ENCODE measurements around the gene TBL3.

Gene TBL3

DNA sequence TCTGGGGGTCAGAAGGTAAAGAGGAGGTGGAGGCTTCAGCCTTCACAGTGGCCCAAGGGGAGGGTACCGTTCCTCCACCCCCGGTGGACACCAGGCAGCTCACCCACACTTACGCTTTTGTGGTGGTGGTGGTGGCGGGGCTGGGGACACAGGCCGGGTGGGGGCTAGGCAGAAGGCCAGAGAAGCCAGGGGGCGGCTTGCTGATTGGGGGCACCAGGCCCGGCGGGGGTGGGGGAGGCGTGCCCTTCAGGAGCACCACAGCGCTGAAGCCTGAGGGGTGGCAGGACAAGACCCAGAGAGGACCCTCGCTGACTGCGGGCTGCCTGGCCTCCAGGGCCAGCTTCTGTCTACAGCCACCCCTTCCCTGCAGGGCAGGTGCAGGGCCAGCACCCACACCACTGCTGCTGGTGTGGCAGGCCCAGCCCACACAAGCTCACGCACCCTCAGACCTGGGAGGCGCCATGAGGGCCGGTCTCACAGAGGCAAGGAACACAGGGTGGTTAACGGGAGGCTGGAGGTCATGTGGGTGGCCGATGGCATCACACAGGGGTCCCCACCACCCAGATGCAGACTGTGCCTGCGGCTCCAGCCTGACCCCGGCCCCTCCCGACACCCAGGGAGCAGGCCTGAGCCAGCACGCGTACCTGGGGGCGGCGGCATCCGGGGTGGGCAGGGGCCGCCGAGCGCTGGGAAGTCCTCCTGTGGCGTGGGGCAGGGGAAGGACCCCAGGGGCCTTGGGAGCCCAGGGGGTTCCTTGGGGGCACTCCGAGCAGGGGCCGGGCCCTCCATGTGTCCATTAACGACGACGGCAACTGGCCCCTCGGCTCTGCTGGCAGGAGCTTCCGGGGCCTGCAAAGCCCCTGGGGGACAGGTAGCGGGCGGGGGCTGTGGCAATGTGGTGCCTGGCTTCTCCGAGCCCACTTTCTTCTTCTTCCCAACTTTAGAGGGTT, 27.3 kb downstream of the TBL3 start:
- peaks cover 12% of the 10 kb centered on the region for H3K79me2 ChIP-seq
- no peaks in the 10 kb centered on the region for H3K36me3 ChIP-seq (ENCODE audit: control insufficient read depth, insufficient read depth, low read length)
- no peaks in the 10 kb centered on the region for H3K27me3 ChIP-seq (ENCODE audit: control insufficient read depth, insufficient read depth, low read length)
- no peaks in the 10 kb centered on the region for H3K9me3 ChIP-seq (ENCODE audit: control insufficient read depth, low read length)
- H3K4me2 ChIP-seq (ENCODE audit: low read length), result no peak overlapping the region
- H3K9ac ChIP-seq, result no peak overlapping the region
- H3K27ac ChIP-seq, result no peak overlapping the region
- no peak overlapping the region for H3K4me3 ChIP-seq (ENCODE audit: low read depth, low read length)
- H3K4me1 ChIP-seq, result no peaks in the 10 kb centered on the region
- no peak overlapping the region for H2AFZ ChIP-seq
- TF ChIP-seq, protein P1, sequence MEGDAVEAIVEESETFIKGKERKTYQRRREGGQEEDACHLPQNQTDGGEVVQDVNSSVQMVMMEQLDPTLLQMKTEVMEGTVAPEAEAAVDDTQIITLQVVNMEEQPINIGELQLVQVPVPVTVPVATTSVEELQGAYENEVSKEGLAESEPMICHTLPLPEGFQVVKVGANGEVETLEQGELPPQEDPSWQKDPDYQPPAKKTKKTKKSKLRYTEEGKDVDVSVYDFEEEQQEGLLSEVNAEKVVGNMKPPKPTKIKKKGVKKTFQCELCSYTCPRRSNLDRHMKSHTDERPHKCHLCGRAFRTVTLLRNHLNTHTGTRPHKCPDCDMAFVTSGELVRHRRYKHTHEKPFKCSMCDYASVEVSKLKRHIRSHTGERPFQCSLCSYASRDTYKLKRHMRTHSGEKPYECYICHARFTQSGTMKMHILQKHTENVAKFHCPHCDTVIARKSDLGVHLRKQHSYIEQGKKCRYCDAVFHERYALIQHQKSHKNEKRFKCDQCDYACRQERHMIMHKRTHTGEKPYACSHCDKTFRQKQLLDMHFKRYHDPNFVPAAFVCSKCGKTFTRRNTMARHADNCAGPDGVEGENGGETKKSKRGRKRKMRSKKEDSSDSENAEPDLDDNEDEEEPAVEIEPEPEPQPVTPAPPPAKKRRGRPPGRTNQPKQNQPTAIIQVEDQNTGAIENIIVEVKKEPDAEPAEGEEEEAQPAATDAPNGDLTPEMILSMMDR (IDR thresholded peaks at IDR 0.05), result no peak

DNA sequence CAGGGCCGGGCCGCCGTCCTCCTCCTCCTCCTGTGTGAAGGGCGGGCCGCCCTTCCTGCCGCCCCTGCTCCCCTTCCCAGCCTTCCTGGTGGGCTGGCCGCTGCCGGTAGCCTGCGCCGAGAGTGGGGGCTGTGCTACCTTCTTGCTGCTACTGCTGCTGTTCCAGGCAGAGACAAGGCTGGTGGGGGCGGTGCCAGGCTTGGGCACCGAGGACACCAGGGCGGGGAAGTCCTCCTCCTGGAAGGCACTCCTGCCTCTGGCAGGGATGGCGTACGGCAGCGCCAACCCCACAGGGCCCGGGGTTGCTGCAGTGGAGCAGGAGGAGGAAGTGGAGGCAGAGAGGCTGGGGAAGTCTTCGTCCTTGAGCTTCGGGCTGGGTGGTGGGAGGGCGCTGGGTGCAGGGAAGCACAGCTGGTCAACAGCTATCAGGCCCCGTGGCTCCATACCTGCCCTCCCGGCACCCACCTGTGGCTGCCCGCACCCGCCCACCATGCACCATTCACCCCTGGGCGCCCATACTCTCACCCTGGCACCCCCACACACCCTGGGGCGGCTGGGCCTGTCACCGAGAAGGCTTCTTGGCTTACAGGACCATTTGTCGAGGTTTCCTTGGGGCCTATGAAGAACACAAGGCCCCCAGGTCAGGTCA, 28.1 kb downstream of the TBL3 start:
- Histone ChIP-seq H2AFZ (no peak overlapping the region), H3K4me2 (ENCODE audit: low read length) (no peak overlapping the region), H3K36me3 (ENCODE audit: control insufficient read depth, insufficient read depth, low read length) (no peaks in the 10 kb centered on the region), H3K9me3 (ENCODE audit: control insufficient read depth, low read length) (no peaks in the 10 kb centered on the region), H3K27ac (no peak overlapping the region), H3K4me1 (no peaks in the 10 kb centered on the region), H3K4me3 (ENCODE audit: low read depth, low read length) (no peak overlapping the region), H3K27me3 (ENCODE audit: control insufficient read depth, insufficient read depth, low read length) (no peaks in the 10 kb centered on the region), H3K9ac (no peak overlapping the region), H3K79me2 (peaks cover 19% of the 10 kb centered on the region)
- TF ChIP-seq, protein P1 (IDR thresholded peaks at IDR 0.05), result no peak

DNA sequence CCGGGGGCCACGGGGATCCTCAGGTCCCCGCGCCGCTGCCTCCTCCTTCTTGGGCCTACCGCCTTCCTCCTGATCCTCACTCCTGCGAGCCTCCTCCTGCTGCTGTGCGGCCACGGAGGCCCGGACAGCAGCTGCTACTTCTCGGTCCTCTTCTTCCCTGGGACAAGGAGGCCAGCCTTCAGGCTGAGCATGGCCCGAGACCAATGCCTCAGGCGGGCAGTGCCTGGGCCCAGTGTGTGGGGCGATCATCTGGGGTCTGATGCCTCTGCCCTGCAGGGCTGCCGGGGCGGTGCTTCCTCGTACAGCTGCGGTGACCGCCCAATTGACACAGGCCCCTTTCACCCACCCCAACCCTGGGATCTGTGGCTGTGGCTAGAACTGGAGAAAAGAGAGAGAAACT, 29.2 kb downstream of the TBL3 start:
- H3K9me3 ChIP-seq (ENCODE audit: control insufficient read depth, low read length), result no peaks in the 10 kb centered on the region
- no peaks in the 10 kb centered on the region for H3K4me1 ChIP-seq
- H3K27me3 ChIP-seq (ENCODE audit: control insufficient read depth, insufficient read depth, low read length), result no peaks in the 10 kb centered on the region
- TF ChIP-seq, protein P1 (IDR thresholded peaks at IDR 0.05), result no peak
- H3K27ac ChIP-seq, result no peak overlapping the region
- H3K79me2 ChIP-seq, result peaks cover 30% of the 10 kb centered on the region
- no peak overlapping the region for H3K4me3 ChIP-seq (ENCODE audit: low read depth, low read length)
- H2AFZ ChIP-seq, result no peak overlapping the region
- H3K4me2 ChIP-seq (ENCODE audit: low read length), result no peak overlapping the region
- no peak overlapping the region for H3K9ac ChIP-seq
- no peaks in the 10 kb centered on the region for H3K36me3 ChIP-seq (ENCODE audit: control insufficient read depth, insufficient read depth, low read length)

DNA sequence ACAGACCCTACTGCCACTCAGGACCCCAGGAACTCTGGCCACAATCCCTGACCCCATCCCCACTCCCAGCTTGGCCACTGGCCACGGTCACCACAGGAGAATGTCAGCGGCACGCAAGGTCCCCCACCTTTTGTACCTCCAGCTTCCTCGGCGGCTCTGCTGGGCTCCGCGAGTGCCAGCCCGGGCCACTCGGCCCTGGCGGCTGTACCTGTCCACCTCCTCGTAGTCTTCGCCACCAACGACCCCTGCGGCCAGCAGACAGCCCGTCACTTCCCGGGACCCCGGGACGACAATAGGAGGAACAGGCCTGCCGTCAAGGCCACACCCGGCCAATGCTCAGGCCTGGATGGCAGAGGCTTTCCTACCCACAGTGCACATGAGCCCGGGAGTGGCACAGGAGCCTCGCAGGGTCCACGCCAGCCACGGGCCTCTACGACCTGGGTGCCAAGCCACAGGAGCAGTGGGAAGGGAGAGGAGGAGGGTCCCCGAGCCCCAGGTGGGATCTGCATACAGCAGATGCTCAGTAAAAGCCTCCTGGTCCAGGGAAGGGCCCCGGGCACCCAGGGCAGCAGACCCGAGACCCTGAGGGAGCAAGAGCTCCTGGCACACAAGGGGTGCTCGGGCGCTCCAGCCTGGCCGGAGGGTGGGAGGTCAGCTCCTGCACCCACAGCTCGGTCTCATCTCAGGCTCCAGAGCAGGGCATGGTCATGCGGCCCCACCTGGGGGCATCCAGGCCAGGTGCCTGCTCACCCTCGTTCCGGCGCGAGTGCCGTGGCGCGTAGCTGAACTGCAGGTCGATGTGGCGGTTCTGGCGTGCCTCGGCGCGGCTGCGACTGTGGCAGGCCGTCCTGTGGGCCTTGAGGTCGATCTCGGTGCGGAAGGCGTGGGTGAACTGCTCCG, 29.9 kb downstream of the TBL3 start:
- Histone ChIP-seq H3K4me2 (ENCODE audit: low read length) (no peak overlapping the region), H2AFZ (no peak overlapping the region), H3K79me2 (peaks cover 37% of the 10 kb centered on the region), H3K4me1 (no peaks in the 10 kb centered on the region), H3K27ac (no peak overlapping the region), H3K9ac (no peak overlapping the region), H3K36me3 (ENCODE audit: control insufficient read depth, insufficient read depth, low read length) (no peaks in the 10 kb centered on the region), H3K9me3 (ENCODE audit: control insufficient read depth, low read length) (no peaks in the 10 kb centered on the region), H3K27me3 (ENCODE audit: control insufficient read depth, insufficient read depth, low read length) (no peaks in the 10 kb centered on the region), H3K4me3 (ENCODE audit: low read depth, low read length) (no peak overlapping the region)
- TF ChIP-seq, protein P1 (IDR thresholded peaks at IDR 0.05), result no peak
